ENCODE measurements around the gene DUSP9. TPM values are rescaled to one million over a fixed set of nuclear protein-coding genes. Genes with fewer than 3 reads are reported as not detected.

The DUSP9 gene
- total and polyA plus RNA-seq, 2 experiments from 2014 or later, result 75.5 to 86.2 TPM

- DNase-seq (ENCODE audit: low spot score), result peak; percentile 81
- Histone ChIP-seq H3K4me2 (peak within 1 kb of the TSS; percentile 77), H3K27me3 (no peaks in the 10 kb centered on the region), H4K20me1 (ENCODE audit: insufficient read depth, poor library complexity, severe bottlenecking) (peaks cover 2% of the 10 kb centered on the region), H3K36me3 (replicated peaks; ENCODE audit: insufficient read depth, low read depth) (no peaks in the 10 kb centered on the region), H3K9me2 (replicated peaks; ENCODE audit: insufficient read depth) (no peaks in the 10 kb centered on the region), H3K79me2 (no peaks in the 10 kb centered on the region), H3K4me1 (ENCODE audit: insufficient read depth) (peaks cover 10% of the 10 kb centered on the region), H3K9me3 (ENCODE audit: low read depth) (no peaks in the 10 kb centered on the region), H2AFZ (no peak within 1 kb of the TSS), H3K27ac (peak within 1 kb of the TSS; percentile 91), H3K4me3 (peak within 1 kb of the TSS; percentile 13)
- TF ChIP-seq CTCF (IDR thresholded peaks at IDR 0.05; ENCODE audit: poor library complexity), result peak; percentile 37
- no peak for TF ChIP-seq EZH2 (IDR thresholded peaks at IDR 0.05; ENCODE audit: borderline replicate concordance)
- TF ChIP-seq EZH2phosphoT487 (IDR thresholded peaks at IDR 0.05; ENCODE audit: low read depth, severe bottlenecking, unreplicated experiment), result no peak
- WGBS (ENCODE audit: low lambda C conversion rate, missing lambda C conversion rate), result 37% methylated on average over 21 of the region's 66 CpGs
Observed at GRCh38 chrX:153687121-153688039, 40.4 kb downstream of the DUSP9 start, which contains the start of gene SLC6A8. Gene SLC6A8 (plus strand): TSS chrX:153687926. CDS start chrX:153688575, 649 bp downstream.

GRCh38 chrX:153688071-153688470 lies 41.1 kb downstream of the DUSP9 start:
- Histone ChIP-seq H3K27ac (no peak overlapping the region), H4K20me1 (ENCODE audit: insufficient read depth, poor library complexity, severe bottlenecking) (peaks cover 2% of the 10 kb centered on the region), H3K4me2 (no peak overlapping the region), H3K4me1 (ENCODE audit: insufficient read depth) (peaks cover 10% of the 10 kb centered on the region), H3K4me3 (no peak overlapping the region), H3K9me3 (ENCODE audit: low read depth) (no peaks in the 10 kb centered on the region), H3K9me2 (replicated peaks; ENCODE audit: insufficient read depth) (no peaks in the 10 kb centered on the region), H3K36me3 (replicated peaks; ENCODE audit: insufficient read depth, low read depth) (no peaks in the 10 kb centered on the region), H3K79me2 (no peaks in the 10 kb centered on the region), H3K27me3 (no peaks in the 10 kb centered on the region), H2AFZ (no peak overlapping the region)
- TF ChIP-seq EZH2 (IDR thresholded peaks at IDR 0.05; ENCODE audit: borderline replicate concordance) (no peak), EZH2phosphoT487 (IDR thresholded peaks at IDR 0.05; ENCODE audit: low read depth, severe bottlenecking, unreplicated experiment) (no peak), CTCF (IDR thresholded peaks at IDR 0.05; ENCODE audit: poor library complexity) (no peak)
- WGBS (ENCODE audit: low lambda C conversion rate, missing lambda C conversion rate), result no CpG with 5 or more reads among the region's 69 CpGs
- DNase-seq (ENCODE audit: low spot score), result no peak

GRCh38 chrX:153688506-153688905 lies 41.5 kb downstream of the DUSP9 start:
- H3K9me2 ChIP-seq (replicated peaks; ENCODE audit: insufficient read depth), result no peaks in the 10 kb centered on the region
- TF ChIP-seq CTCF (IDR thresholded peaks at IDR 0.05; ENCODE audit: poor library complexity), result no peak
- no peak for TF ChIP-seq EZH2phosphoT487 (IDR thresholded peaks at IDR 0.05; ENCODE audit: low read depth, severe bottlenecking, unreplicated experiment)
- no peak for TF ChIP-seq EZH2 (IDR thresholded peaks at IDR 0.05; ENCODE audit: borderline replicate concordance)
- H3K4me3 ChIP-seq, result peak overlapping the region; percentile 13
- WGBS (ENCODE audit: low lambda C conversion rate, missing lambda C conversion rate), result 21% methylated on average over 25 of the region's 57 CpGs
- no peaks in the 10 kb centered on the region for H3K79me2 ChIP-seq
- H3K36me3 ChIP-seq (replicated peaks; ENCODE audit: insufficient read depth, low read depth), result no peaks in the 10 kb centered on the region
- no peaks in the 10 kb centered on the region for H3K9me3 ChIP-seq (ENCODE audit: low read depth)
- no peak overlapping the region for H3K27ac ChIP-seq
- H4K20me1 ChIP-seq (ENCODE audit: insufficient read depth, poor library complexity, severe bottlenecking), result peaks cover 2% of the 10 kb centered on the region
- DNase-seq (ENCODE audit: low spot score), result no peak
- H3K4me1 ChIP-seq (ENCODE audit: insufficient read depth), result peaks cover 10% of the 10 kb centered on the region
- H2AFZ ChIP-seq, result no peak overlapping the region
- peak overlapping the region; percentile 76 for H3K4me2 ChIP-seq
- no peaks in the 10 kb centered on the region for H3K27me3 ChIP-seq
